AML-193 (cell line): ENCODE data around the gene DCTN2.
"Not testable (repeated sequence)": the region's sequence is repeated elsewhere in the genome, so short reads cannot be mapped to it uniquely, and the experiment has no call there.

ENCODE experiments used
- DNase-seq, 2 experiments: peaks; one replicate each; lab custom pipeline; 2025; lab: John Stamatoyannopoulos, UW

The DCTN2 gene

GRCh38 chr12:57546438-57547287, at the start of gene DCTN2:
Gene DCTN2 (minus strand): TSS chr12:57547192. CDS start chr12:57547063, 129 bp downstream.
- DNase-seq, result peak; percentile 98

DNA sequence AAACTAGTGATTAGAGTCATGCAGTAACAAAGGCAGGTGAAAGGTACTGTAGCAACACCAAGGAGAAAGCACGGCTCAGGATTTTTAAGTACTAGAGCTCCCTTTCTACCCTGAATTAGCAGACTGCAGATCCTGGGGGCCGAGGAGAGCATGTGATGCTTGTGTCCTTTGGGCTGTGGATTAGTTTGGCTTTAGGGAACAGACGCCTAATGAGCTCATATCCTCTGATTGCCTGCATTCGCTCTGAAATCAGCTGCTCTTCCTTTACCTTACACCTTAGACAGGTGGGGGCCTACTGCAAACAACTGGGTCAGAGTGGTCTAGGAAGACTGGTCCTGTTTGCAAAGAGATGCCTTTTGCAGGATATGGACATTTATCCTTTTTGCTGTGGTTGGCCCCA, 46.2 kb upstream of the DCTN2 start:
- DNase-seq, result no peak

DNA sequence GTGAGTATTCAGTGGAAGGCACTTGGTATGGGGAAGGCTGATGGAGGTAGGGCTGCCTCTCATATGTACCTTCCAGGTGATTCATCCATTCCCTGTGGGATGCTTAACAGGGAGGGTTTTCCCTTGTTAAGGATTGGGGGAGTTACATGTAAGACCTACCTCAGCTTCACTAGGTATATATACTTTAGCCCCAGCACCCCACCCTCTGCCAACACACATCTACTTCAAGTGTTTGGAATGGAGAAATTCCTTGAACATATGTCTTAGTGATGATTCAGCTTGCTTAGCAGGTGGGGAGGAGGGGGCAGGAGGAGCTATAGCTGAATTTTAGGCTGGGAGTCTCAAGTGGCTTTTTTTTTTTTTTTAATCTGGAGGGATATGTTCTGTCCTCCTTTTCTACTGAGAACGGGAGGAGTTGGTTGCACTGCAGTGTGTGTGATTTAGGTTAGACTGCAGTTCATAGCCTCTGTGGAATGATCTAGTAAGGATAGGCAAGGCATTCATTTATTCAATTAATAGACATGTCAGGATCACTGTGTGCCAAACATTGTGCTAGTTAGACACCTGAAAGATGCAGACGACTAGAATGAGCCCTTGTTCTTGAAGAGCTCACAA, 45.7 kb upstream of the DCTN2 start:
- DNase-seq, result no peak

DNA sequence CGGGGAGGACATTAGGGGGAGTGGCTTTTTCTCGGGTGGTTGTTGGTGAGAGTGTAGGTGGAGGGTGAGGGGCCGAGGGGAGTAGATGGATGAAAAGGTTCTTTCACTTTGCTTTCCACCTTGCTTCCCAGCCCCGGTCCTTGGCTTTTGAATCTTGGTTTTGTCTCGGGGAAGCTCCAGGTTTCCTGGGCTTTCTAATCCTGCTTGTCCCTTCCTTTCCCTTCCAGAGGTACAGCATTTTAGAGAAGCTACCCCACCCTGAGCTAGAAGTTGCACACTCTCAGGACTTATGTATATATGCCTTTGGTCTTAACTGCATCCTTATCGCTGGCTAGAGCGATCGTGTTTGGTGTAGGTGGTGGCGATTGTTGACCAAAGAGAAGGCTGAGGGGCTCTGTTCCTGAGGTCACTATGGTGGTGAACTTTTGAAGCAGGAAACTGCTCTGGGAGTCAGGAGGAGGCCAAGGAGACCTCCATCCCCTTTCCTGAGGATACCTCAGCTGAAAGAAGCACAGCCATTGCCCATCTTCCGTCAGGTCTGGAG, 44.9 kb upstream of the DCTN2 start:
- DNase-seq, result peak in 1 of 2 experiments; percentile 9

GRCh38 chr12:57590864-57591781, 44.1 kb upstream of the DCTN2 start, which contains the start of gene PIP4K2C:
Gene PIP4K2C (plus strand): TSS chr12:57591192. CDS start chr12:57591290, 98 bp downstream.
- peak; percentile 57 for DNase-seq

- DNase-seq, result no peak
Measured at GRCh38 chr12:57590479-57590863, 43.5 kb upstream of the DCTN2 start.

DNA sequence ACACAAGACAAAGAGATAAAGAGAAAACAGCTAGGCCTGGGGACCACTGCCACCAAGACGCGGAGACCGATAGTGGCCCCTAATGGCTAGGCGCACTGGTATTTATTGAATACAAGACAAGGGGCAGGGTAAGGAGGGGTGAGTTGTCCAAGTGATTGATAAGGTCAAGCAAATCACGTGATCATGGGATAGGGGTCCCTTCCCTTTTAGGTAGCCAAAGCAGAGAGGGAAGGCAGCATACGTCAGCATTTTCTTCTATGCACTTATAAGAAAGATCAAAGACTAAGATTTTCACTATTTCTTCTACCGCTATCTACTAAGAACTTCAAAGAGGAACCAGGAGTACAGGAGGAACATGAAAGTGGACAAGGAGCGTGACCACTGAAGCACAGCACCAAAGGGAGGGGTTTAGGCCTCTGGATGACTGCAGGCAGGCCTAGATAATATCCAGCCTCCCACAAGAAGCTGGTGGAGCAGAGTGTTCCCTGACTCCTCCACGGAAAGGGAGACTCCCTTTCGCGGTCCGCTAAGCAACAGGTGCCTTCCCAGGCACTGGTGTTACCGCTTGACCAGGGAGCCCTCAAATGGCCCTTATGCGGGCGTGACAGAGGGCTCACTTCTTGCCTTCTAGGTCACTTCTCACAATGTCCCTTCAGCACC, 42.1 kb upstream of the DCTN2 start:
- not testable (repeated sequence) for DNase-seq

- DNase-seq, result no peak
Measured at GRCh38 chr12:57586832-57587429, 39.9 kb upstream of the DCTN2 start.

GRCh38 chr12:57586128-57586527, 39.1 kb upstream of the DCTN2 start:
- DNase-seq, result no peak

DNA sequence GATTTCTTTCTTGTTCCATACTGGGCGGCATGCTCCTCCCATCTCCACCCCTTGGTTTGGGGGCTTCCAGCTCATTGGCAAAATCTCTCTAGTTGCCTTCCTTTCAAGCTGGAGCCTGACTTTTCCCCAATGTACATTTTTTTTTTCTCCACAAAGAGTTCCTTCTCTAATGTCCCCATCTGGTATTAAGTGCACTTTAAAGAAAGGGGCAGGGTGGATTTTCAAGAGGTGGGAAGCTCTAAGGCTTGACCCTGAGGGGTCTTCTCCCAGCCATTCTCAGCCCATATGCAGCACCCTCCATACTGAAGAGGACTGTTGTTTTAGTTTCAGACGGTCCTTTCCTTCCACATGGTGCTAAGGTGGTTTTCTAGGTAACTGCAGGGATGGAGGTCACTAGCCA, 38.2 kb upstream of the DCTN2 start:
- DNase-seq, result no peak

GRCh38 chr12:57584690-57585089, 37.7 kb upstream of the DCTN2 start:
- DNase-seq, result peak in 1 of 2 experiments; percentile 9

GRCh38 chr12:57584050-57584449, 37.1 kb upstream of the DCTN2 start:
- DNase-seq, result no peak

GRCh38 chr12:57583008-57583831, 36.2 kb upstream of the DCTN2 start:
- peak; percentile 73 to 76 for DNase-seq

GRCh38 chr12:57582440-57582839, 35.4 kb upstream of the DCTN2 start:
- no peak for DNase-seq

GRCh38 chr12:57581802-57582201, 34.8 kb upstream of the DCTN2 start:
- DNase-seq, result no peak

DNA sequence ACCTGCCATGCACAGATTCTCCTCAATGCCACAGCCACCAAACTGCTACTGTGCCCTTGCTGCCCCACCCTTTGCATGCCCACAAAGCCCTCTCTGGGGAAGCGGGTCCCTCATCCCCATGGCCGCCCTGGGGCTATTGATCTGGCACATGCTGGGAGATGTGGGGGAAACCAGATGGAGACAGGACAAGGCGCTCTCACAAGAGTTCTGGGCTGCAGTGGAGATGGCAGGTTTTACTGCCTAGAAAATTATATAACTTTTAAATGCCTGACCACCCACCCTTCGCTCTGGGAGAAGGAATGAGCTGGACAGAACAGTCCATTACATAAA, 33.4 kb upstream of the DCTN2 start:
- DNase-seq, result no peak

DNA sequence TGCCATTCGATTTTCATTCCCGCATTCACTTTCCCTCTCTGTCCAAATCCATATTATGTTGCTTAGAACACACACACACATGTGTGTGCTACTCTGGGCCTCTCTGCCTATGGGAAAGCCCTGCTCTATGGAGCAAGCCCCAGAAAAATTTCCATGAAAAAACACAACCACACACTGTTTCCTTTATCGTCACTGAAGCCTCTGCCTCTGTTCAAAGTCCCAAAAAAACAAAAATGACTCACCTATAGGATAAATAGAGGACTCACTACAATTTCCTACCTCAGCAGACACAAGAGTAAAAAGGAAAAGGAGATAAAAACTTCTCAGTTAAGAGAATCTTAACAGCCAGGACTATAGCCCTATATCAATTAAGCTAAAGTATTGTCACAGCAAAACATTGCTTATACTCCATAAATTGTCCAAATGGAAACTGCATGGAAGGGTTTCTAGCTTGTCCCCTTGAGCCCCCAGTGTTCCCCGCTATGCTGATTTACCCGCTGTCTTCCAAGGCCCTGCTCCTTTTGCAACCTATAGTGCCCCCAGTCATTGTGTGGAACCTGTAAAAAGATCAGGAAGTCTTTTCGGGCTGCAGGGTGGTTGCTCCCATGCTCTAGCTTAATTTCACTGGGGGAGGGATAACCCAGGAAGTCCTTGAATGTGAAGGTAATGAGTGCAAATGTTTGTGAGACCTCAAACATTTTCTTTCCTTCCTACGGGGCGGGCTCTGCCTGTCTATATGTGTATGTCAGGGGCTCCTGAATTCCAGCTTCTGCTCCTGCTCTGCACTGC, 32.9 kb upstream of the DCTN2 start:
- DNase-seq, result no peak

GRCh38 chr12:57579011-57579410, 32.0 kb upstream of the DCTN2 start:
- no peak for DNase-seq

GRCh38 chr12:57577981-57578758, 31.2 kb upstream of the DCTN2 start:
- DNase-seq, result no peak
